LNCaP clone FGC (cell line): ENCODE data around the gene ATP8B2.
"Not testable (repeated sequence)": the region's sequence is repeated elsewhere in the genome, so short reads cannot be mapped to it uniquely, and the experiment has no call there.

Source experiments
- DNase-seq: peaks from one replicate; pipeline ENCODE4 v3.0.0-alpha.2; 2011; ENCODE audit warnings: low read depth
- H3K4me3 ChIP-seq: 2 replicates; pipeline ENCODE4 v1.5.1; 2011; ENCODE audit warnings: mild to moderate bottlenecking, low read depth, low read length, control low read depth
- TF ChIP-seq, protein P1 (sequence below): IDR thresholded peaks from 2 replicates; pipeline ENCODE4 v1.5.1; 2012; ENCODE audit warnings: mild to moderate bottlenecking; ENCODE audit not compliant: control insufficient read depth, insufficient read depth; ENCODE audit errors: extremely low read depth

Gene ATP8B2

GRCh38 chr1:154304664-154305337 is 20.5 kb upstream of the ATP8B2 start:
- TF ChIP-seq, protein P1, sequence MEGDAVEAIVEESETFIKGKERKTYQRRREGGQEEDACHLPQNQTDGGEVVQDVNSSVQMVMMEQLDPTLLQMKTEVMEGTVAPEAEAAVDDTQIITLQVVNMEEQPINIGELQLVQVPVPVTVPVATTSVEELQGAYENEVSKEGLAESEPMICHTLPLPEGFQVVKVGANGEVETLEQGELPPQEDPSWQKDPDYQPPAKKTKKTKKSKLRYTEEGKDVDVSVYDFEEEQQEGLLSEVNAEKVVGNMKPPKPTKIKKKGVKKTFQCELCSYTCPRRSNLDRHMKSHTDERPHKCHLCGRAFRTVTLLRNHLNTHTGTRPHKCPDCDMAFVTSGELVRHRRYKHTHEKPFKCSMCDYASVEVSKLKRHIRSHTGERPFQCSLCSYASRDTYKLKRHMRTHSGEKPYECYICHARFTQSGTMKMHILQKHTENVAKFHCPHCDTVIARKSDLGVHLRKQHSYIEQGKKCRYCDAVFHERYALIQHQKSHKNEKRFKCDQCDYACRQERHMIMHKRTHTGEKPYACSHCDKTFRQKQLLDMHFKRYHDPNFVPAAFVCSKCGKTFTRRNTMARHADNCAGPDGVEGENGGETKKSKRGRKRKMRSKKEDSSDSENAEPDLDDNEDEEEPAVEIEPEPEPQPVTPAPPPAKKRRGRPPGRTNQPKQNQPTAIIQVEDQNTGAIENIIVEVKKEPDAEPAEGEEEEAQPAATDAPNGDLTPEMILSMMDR: no peak
- no peak overlapping the region for H3K4me3 ChIP-seq
- DNase-seq: no peak

DNA sequence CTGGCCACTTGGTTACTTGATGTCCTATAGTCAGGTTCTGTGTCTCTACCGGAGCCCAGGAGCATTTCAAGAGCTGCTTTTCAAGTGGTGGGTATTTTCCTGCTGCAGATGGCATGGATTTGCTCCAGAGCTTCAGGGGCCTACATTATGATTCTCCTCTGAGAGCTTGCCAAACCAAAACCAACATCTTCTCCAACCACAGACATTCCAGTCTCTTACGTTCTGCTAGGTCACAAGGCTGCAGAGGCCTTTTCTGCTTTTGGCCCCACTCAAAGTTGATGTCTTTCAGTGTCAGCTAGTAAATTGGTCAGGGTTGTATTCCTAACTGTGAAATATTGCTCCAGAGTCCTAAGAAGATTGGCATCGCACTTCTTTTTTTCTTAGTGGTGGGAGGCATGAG is 19.2 kb upstream of the ATP8B2 start:
- no peak for DNase-seq

DNA sequence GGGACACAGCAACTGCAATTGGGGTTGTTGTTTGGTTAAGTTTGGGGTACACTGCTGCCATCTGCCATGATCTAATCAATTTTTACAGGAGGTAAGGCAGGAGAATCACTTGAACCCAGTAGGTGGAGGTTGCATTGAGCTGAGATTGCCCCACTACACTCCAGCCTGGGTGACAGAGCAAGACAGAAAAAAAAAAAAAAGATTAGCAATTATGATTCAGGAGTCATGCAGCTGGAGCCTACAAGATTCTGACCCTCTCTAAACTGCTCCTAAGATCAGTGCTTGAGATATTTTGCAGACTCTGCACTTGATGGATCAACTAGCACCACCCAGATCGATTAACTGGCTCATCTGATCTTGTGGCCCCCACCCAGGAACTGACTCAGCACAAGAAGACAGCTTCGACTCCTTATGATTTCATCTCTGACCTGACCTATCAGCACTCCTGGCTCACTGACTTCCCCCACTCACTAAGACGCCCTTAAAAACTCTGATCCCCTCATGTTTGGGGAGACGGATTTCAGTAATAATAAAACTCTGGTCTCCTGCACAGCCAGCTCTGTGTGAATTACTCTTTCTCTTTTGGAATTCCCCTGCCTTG is 17.6 kb upstream of the ATP8B2 start:
- DNase-seq, H3K4me3 ChIP-seq: not testable (repeated sequence)

More for the DNA sequence above, 19.2 kb upstream of the ATP8B2 start:
- TF ChIP-seq, protein P1: no peak
- H3K4me3 ChIP-seq: no peak overlapping the region

DNA sequence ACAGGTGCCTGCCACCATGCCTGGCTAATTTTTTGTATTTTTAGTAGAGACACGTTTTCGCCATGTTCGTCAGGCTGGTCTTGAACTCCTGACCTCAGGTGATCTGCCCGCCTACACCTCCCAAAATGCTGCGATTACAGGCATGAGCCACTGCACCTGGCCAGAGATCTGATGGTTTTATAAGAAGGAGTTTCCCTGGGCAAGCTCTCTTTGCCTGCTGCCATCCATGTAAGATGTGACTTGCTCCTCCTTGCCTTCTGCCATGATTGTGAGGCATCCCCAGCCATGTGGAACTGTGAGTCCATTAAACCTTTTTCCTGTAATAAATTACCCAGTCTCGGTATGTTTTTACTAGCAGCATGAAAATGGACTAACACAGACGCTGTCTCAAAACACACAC is 16.2 kb upstream of the ATP8B2 start:
- not testable (repeated sequence) for DNase-seq, H3K4me3 ChIP-seq

GRCh38 chr1:154312229-154313065 is 12.9 kb upstream of the ATP8B2 start:
- not testable (repeated sequence) for H3K4me3 ChIP-seq, DNase-seq

DNA sequence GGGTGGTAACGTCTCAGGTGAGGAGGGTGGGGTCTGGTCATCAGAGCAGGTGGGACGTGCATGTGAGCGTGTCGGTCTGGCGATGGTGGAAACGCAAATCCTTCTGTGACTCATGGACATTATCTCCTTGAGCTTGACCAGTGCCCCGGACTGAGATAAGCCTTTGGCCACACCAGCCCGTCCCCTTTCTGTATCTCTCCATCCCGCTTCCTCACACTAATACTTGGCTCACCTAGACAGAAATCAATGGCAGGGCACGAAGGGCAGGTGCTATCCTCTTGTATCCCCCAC is 12.3 kb upstream of the ATP8B2 start:
- no peak overlapping the region for H3K4me3 ChIP-seq
- TF ChIP-seq, protein P1: no peak
- DNase-seq: no peak

DNA sequence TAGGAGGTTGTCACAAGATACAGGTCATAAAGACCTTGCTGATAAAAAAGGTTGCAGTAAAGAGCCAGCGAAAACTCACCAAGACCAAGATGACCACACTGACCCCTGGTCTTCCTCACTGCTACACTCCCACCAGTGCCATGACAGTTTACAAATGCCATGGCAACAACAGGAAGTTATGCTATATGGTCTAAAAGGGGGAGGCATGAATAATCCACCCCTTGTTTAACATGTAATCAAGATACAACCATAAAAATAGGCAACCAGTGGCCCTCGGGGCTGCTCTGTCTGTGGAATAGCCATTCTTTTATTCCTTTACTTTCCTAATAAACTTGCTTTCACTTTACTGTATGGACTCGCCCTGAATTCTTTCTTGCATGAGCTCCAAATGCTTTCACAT is 11.1 kb upstream of the ATP8B2 start:
- DNase-seq, H3K4me3 ChIP-seq: not testable (repeated sequence)

GRCh38 chr1:154316704-154317103 is 8.6 kb upstream of the ATP8B2 start:
- no peak for DNase-seq
- no peak overlapping the region for H3K4me3 ChIP-seq
- TF ChIP-seq, protein P1: no peak

GRCh38 chr1:154318386-154318785 is 6.9 kb upstream of the ATP8B2 start:
- no peak overlapping the region for H3K4me3 ChIP-seq
- DNase-seq: no peak
- TF ChIP-seq, protein P1: no peak
